GM12892 (cell line): ENCODE results near the gene NOC4L.

Source experiments
- POLR2A ChIP-seq: IDR thresholded peaks from 2 replicates; pipeline ENCODE4 v1.6.1; 2011; ENCODE audit warnings: low read depth, low read length, control low read depth
- POLR2AphosphoS5 ChIP-seq: IDR thresholded peaks from 2 replicates; pipeline ENCODE4 v1.6.1; 2011; ENCODE audit warnings: low read depth, low read length, control low read depth

GRCh38 chr12:132129007-132129406 is 15.2 kb upstream of the NOC4L start:
- no peak for TF ChIP-seq POLR2A
- no peak for TF ChIP-seq POLR2AphosphoS5
